ENCODE measurements around the gene TBX6.
A peak's percentile ranks its signal among the peaks of the same experiment; 100 is the strongest.

Gene TBX6

GRCh38 chr16:30084096-30084815, 7.5 kb downstream of the TBX6 start:
- no peak for DNase-seq (ENCODE audit: low spot score)
- TF ChIP-seq, protein P1, sequence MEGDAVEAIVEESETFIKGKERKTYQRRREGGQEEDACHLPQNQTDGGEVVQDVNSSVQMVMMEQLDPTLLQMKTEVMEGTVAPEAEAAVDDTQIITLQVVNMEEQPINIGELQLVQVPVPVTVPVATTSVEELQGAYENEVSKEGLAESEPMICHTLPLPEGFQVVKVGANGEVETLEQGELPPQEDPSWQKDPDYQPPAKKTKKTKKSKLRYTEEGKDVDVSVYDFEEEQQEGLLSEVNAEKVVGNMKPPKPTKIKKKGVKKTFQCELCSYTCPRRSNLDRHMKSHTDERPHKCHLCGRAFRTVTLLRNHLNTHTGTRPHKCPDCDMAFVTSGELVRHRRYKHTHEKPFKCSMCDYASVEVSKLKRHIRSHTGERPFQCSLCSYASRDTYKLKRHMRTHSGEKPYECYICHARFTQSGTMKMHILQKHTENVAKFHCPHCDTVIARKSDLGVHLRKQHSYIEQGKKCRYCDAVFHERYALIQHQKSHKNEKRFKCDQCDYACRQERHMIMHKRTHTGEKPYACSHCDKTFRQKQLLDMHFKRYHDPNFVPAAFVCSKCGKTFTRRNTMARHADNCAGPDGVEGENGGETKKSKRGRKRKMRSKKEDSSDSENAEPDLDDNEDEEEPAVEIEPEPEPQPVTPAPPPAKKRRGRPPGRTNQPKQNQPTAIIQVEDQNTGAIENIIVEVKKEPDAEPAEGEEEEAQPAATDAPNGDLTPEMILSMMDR (IDR thresholded peaks at IDR 0.05; ENCODE audit: extremely low read depth, insufficient read depth, missing control alignments): no peak
- in situ Hi-C loops (cut with MboI; ENCODE audit: low pct_unique_long_range_greater_than_20kb, low sequenced_read_pairs, unreplicated experiment): no loop called here

GRCh38 chr16:30083216-30084055, 8.3 kb downstream of the TBX6 start:
- in situ Hi-C loops (cut with MboI; ENCODE audit: low pct_unique_long_range_greater_than_20kb, low sequenced_read_pairs, unreplicated experiment): no loop called here
- DNase-seq (ENCODE audit: low spot score): no peak
- TF ChIP-seq, protein P1 (IDR thresholded peaks at IDR 0.05; ENCODE audit: extremely low read depth, insufficient read depth, missing control alignments): no peak

DNA sequence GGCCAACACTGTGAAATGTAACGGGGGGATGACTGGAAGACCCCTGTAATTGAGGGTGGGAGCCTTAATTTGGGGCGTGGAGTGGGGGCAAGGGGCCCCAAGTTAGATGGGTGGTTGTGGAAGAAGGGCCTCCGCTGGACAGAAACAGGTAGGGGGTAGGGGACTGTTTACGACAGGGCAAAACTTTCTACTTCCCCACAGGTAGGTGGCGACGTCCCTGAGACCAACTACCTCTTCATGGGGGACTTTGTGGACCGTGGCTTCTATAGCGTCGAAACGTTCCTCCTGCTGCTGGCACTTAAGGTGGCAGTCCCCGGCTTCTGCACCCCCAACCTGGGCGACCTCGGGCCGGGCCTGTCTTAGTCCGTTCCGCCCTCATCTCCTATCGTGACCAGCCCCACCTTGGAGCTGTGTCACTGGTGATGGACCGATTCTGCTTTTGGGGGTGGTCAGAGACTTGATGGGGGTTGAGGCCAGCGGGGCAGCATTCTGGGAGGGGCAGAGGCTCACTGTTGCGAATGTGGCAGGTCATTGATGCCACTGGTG, 9.1 kb downstream of the TBX6 start:
- TF ChIP-seq, protein P1 (IDR thresholded peaks at IDR 0.05; ENCODE audit: extremely low read depth, insufficient read depth, missing control alignments): peak; percentile 5
- in situ Hi-C loops (cut with MboI; ENCODE audit: low pct_unique_long_range_greater_than_20kb, low sequenced_read_pairs, unreplicated experiment): no loop called here
- no peak for DNase-seq (ENCODE audit: low spot score)

DNA sequence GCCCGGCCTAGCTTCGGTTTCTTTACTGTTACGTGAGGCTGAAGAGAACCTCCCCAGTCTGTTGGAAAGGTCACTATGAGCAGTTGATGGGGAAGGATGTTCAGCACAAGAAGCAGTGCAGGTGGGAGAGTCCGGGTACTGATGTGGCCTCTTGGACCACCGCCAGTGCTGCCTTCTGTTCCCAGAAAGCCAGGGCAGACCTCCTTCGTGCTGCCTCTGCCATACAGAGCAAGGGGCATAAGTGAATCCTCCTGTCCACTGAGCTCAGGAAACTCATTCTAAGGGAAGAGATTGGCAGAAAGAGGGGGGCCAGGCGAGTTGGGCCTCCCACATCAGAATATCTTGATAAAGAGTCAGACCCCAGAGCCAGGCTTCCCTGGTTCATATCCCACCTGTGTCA, 12.2 kb downstream of the TBX6 start:
- no peak for DNase-seq (ENCODE audit: low spot score)
- in situ Hi-C loops (cut with MboI; ENCODE audit: low pct_unique_long_range_greater_than_20kb, low sequenced_read_pairs, unreplicated experiment): no loop called here
- TF ChIP-seq, protein P1 (IDR thresholded peaks at IDR 0.05; ENCODE audit: extremely low read depth, insufficient read depth, missing control alignments): no peak

GRCh38 chr16:30078744-30079143, 13.0 kb downstream of the TBX6 start:
- in situ Hi-C loops (cut with MboI; ENCODE audit: low pct_unique_long_range_greater_than_20kb, low sequenced_read_pairs, unreplicated experiment): no loop called here

GRCh38 chr16:30077656-30078055, 14.1 kb downstream of the TBX6 start:
- no peak for DNase-seq (ENCODE audit: low spot score)
- TF ChIP-seq, protein P1 (IDR thresholded peaks at IDR 0.05; ENCODE audit: extremely low read depth, insufficient read depth, missing control alignments): no peak
- in situ Hi-C loops (cut with MboI; ENCODE audit: low pct_unique_long_range_greater_than_20kb, low sequenced_read_pairs, unreplicated experiment): no loop called here

More at GRCh38 chr16:30078744-30079143, 13.0 kb downstream of the TBX6 start:
- TF ChIP-seq, protein P1 (IDR thresholded peaks at IDR 0.05; ENCODE audit: extremely low read depth, insufficient read depth, missing control alignments): no peak
- no peak for DNase-seq (ENCODE audit: low spot score)

Data from GM13977 (cell line).